AG10803 (cell line): Measurements from ENCODE around the gene L1CAM.

Source experiments
- DNase-seq: peaks from one replicate; pipeline ENCODE4 v3.0.0; 2010; ENCODE audit warnings: low read depth
- H3K4me3 ChIP-seq: 2 replicates; pipeline ENCODE4 v1.5.1; 2011; ENCODE audit warnings: mild to moderate bottlenecking, low read length, control low read depth
- TF ChIP-seq, protein P1 (sequence below): conservative IDR thresholded peaks from 2 replicates; pipeline ENCODE4 v1.5.1; 2011; ENCODE audit warnings: mild to moderate bottlenecking, low read length, control low read depth, inconsistent platforms

The L1CAM gene

DNA sequence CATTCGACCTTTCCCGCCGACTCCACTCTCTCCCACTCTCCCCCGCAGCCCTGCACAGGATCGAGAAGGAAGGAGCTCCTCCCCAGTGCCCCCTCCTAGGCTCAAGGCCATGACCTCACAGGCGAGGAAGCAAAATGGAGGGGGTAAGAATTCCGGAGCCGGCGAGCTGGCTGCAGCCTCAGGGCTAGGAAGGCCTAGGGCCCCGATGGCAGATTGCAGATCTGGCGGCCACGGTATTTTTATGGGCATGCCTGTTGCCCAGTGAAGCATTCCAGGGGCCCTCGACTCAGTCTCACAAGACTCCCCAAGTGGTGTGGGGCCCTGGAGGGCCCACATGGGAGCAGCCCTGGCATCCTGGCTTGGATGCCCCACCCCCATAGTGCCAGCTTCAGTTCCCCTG is 942 bp upstream of the L1CAM start:
- DNase-seq: no peak
- TF ChIP-seq, protein P1, sequence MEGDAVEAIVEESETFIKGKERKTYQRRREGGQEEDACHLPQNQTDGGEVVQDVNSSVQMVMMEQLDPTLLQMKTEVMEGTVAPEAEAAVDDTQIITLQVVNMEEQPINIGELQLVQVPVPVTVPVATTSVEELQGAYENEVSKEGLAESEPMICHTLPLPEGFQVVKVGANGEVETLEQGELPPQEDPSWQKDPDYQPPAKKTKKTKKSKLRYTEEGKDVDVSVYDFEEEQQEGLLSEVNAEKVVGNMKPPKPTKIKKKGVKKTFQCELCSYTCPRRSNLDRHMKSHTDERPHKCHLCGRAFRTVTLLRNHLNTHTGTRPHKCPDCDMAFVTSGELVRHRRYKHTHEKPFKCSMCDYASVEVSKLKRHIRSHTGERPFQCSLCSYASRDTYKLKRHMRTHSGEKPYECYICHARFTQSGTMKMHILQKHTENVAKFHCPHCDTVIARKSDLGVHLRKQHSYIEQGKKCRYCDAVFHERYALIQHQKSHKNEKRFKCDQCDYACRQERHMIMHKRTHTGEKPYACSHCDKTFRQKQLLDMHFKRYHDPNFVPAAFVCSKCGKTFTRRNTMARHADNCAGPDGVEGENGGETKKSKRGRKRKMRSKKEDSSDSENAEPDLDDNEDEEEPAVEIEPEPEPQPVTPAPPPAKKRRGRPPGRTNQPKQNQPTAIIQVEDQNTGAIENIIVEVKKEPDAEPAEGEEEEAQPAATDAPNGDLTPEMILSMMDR: no peak
- H3K4me3 ChIP-seq: no peak overlapping the region

DNA sequence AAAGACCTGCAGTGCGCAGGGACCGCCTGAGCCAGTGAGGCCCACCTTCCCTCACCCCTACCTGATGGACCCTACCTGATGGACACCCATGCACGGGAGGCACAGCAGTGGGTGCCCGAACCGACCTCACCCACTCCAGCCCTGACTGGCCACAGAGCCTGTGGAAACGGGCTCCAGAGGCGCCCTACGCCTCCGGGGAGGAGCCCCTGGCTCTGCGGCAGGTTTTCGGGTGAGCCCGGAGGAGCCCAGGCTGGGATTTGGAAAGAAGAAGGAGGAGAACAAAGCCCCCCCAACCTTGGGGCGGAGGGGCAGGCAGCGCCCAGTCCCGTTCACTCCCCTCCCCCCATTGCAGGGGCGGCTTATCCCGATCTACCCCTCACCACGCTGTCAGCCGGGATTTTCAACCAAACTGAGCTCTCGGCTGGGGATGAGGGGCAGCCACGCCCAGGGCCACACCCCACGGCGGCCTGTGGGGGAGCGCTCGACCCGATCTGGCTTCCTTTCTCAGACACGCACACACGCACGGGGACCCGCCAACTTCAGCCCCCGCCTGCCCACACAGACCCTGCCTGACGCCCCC is 675 bp downstream of the L1CAM start:
- no peak for DNase-seq
- TF ChIP-seq, protein P1: no peak
- no peak overlapping the region for H3K4me3 ChIP-seq

GRCh38 chrX:153884590-153884989 is 1.4 kb downstream of the L1CAM start:
- H3K4me3 ChIP-seq: no peak overlapping the region
- no peak for DNase-seq
- TF ChIP-seq, protein P1: no peak

DNA sequence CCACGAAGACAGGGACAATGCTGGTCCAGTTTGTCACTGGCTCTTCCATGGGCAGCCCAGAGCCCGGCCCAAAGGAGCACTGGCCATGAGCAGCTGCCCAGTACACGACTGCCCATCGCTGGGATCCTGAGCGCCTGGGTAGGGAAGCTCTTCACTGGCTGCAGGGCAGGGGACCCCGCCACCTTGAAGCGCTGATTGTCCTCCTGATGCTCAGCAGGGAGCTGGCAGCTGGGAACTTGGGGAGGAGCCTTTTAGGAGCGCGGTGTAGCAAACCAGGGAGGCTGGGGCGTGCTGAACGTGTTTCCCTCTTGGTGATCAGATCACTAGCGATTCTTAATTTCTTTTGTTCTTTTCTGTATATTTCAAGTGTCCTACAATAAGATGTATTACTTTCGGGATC is 1.8 kb downstream of the L1CAM start:
- DNase-seq: no peak
- H3K4me3 ChIP-seq: no peak overlapping the region
- TF ChIP-seq, protein P1: no peak

DNA sequence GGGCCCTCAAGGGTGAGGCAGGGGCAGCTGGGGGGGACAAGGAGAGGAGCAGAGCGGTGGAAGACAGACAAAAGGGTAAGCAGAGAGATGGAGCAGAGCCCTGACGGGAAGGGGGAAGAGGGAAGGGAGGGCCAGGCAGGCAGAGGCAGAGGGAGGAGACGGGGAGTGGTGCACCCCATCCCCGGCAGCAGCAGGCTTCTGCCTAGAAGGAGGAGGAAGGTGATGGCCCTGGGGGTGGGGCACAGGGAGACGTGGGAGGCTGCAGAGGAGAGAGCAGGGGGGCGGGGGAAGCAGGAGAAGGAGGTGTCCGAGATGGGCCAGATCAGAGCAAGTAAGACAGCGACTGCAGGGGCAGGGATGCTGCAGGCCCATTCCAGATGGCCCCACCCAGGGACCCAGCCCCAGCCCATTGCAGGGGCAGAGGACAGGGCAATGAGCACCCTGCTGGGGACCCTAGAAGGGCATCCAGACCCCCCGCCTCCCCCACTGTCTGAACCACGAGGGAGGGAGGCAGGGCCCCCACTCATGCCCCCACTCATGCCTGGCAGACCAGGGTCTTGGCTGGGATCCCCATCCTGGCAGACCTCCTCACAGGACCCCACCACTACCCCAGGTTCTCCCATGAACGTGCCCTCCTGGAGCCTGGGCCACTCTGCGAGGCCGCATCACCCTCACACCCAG is 2.7 kb downstream of the L1CAM start:
- no peak overlapping the region for H3K4me3 ChIP-seq
- TF ChIP-seq, protein P1: no peak
- no peak for DNase-seq

DNA sequence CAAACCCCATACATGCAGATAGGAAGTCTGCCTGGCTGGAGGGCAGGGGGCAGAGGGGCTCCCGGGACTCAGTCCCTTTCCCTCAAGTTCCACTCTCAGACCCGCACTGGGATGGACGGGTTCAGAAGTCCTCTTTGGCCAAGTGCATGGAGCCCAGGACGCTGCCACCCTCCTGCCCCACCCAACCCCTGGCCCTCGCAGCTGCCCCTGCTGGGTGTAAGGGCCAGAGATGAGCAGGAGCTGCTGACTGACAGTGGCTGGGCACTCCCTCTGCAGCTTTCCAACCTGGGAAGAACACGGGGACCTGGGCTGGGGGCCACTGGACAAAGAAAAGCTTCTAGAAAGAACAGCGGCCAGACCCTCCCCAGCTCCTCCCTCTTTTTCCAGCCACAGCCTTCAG is 3.4 kb downstream of the L1CAM start:
- no peak overlapping the region for H3K4me3 ChIP-seq
- TF ChIP-seq, protein P1: no peak
- DNase-seq: no peak

- TF ChIP-seq, protein P1: no peak
- peak; percentile 2 for DNase-seq
- H3K4me3 ChIP-seq: no peak overlapping the region
These were observed 3.9 kb downstream of the L1CAM start for GRCh38 chrX:153882086-153882498.
